Stimulated activated CD8-positive, alpha-beta memory T cell treated with anti-CD3 and anti-CD28 coated beads, Interleukin-7, amount 100 ng/mL, for 48 hours (primary cell): ENCODE measurements around the gene IL17REL.
A peak's percentile ranks its signal among the peaks of the same experiment; 100 is the strongest.
"Not testable (repeated sequence)": the region's sequence is repeated elsewhere in the genome, so short reads cannot be mapped to it uniquely, and the experiment has no call there.

Experiments
- DNase-seq, 2 donors: peaks; one replicate each; pipeline ENCODE4 v3.0.0-alpha.2; 2020; ENCODE audit warnings: low read depth in 1 of 2; ENCODE audit errors: extremely low read depth in 1 of 2

The IL17REL gene

GRCh38 chr22:49992921-49993648, 19.5 kb downstream of the IL17REL start:
- peak in 1 of 2 donors; percentile 39 for DNase-seq

GRCh38 chr22:49991907-49992533, 20.5 kb downstream of the IL17REL start:
- DNase-seq: no peak

- no peak for DNase-seq
Measured at GRCh38 chr22:49991167-49991566, 21.4 kb downstream of the IL17REL start.

GRCh38 chr22:49989826-49990225, 22.7 kb downstream of the IL17REL start:
- not testable (repeated sequence) for DNase-seq

GRCh38 chr22:49986325-49986724, 26.2 kb downstream of the IL17REL start:
- DNase-seq: no peak

- DNase-seq: no peak
Measured at GRCh38 chr22:49983148-49984042, 29.2 kb downstream of the IL17REL start.

GRCh38 chr22:49981799-49982198, 30.8 kb downstream of the IL17REL start:
- DNase-seq: not testable (repeated sequence)

GRCh38 chr22:49979587-49980264, 32.8 kb downstream of the IL17REL start:
- no peak for DNase-seq

- no peak for DNase-seq
Measured at GRCh38 chr22:49977578-49977977, 35.0 kb downstream of the IL17REL start.

GRCh38 chr22:49976439-49977175, 36.0 kb downstream of the IL17REL start:
- no peak for DNase-seq

- DNase-seq: peak in 1 of 2 donors; percentile 62
Measured at GRCh38 chr22:49975543-49976389, 36.8 kb downstream of the IL17REL start.

- DNase-seq: no peak
Measured at GRCh38 chr22:49973018-49973961, 39.3 kb downstream of the IL17REL start.

- no peak for DNase-seq
Measured at GRCh38 chr22:49972163-49973017, 40.2 kb downstream of the IL17REL start.

- peak in 1 of 2 donors; percentile 72 for DNase-seq
Measured at GRCh38 chr22:49971232-49972162, 41.1 kb downstream of the IL17REL start.

- peak; percentile 90 to 99 for DNase-seq
Measured at GRCh38 chr22:49970528-49971231, 41.9 kb downstream of the IL17REL start.
